Mucosa of gallbladder (tissue), 1 donor: ENCODE data around the gene ALDH16A1. TPM values are rescaled to one million over a fixed set of nuclear protein-coding genes. Genes with fewer than 3 reads are reported as not detected.
"Not testable (repeated sequence)": the region's sequence is repeated elsewhere in the genome, so short reads cannot be mapped to it uniquely, and the experiment has no call there.

Source experiments
- DNase-seq: peaks from one replicate; pipeline ENCODE4 v3.0.0-alpha.2; 2020; ENCODE audit warnings: low spot score
- total RNA-seq: library from RNA; stranded (reverse); gene quantifications from one replicate; pipeline ENCODE4 v1.2.1, GENCODE V29; 2021
- donor health status: DM: no; HTN: no; CAD: no.

The ALDH16A1 gene
- total RNA-seq, 1 donor from 2014 or later: 45.3 TPM

GRCh38 chr19:49463960-49464740, 11.1 kb downstream of the ALDH16A1 start:
- no peak for DNase-seq

GRCh38 chr19:49465371-49465770, 12.3 kb downstream of the ALDH16A1 start:
- no peak for DNase-seq

GRCh38 chr19:49468199-49468598, 15.2 kb downstream of the ALDH16A1 start:
- DNase-seq: no peak

- DNase-seq: peak; percentile 48
These were observed 15.9 kb downstream of the ALDH16A1 start for GRCh38 chr19:49468746-49469447.

- no peak for DNase-seq
These were observed 17.0 kb downstream of the ALDH16A1 start for GRCh38 chr19:49469828-49470614.

GRCh38 chr19:49470615-49470978, 17.6 kb downstream of the ALDH16A1 start:
- DNase-seq: no peak

- DNase-seq: no peak
These were observed 19.9 kb downstream of the ALDH16A1 start for GRCh38 chr19:49472936-49473335.

- DNase-seq: not testable (repeated sequence)
These were observed 20.5 kb downstream of the ALDH16A1 start for GRCh38 chr19:49473501-49473867.

- DNase-seq: peak; percentile 77
These were observed 21.0 kb downstream of the ALDH16A1 start, which contains the start of gene FLT3LG for GRCh38 chr19:49473868-49474541. Gene FLT3LG, plus strand, starts transcription at chr19:49474215. Its CDS starts 425 bp downstream, at chr19:49474640.

- DNase-seq: no peak
These were observed 21.5 kb downstream of the ALDH16A1 start for GRCh38 chr19:49474542-49474924.

- no peak for DNase-seq
These were observed 22.3 kb downstream of the ALDH16A1 start for GRCh38 chr19:49475191-49475917.

- no peak for DNase-seq
These were observed 23.2 kb downstream of the ALDH16A1 start for GRCh38 chr19:49475995-49476880.

GRCh38 chr19:49479975-49480628, 27.1 kb downstream of the ALDH16A1 start:
- DNase-seq: no peak

- DNase-seq: no peak
These were observed 28.1 kb downstream of the ALDH16A1 start for GRCh38 chr19:49481020-49481683.

GRCh38 chr19:49486232-49486631, 33.2 kb downstream of the ALDH16A1 start:
- DNase-seq: no peak

- no peak for DNase-seq
These were observed 33.8 kb downstream of the ALDH16A1 start for GRCh38 chr19:49486710-49487276.

GRCh38 chr19:49487277-49488045, 34.4 kb downstream of the ALDH16A1 start, which contains the start of gene RPL13A:
Gene RPL13A, plus strand, starts transcription at chr19:49487608. Its CDS starts 22 bp downstream, at chr19:49487630.
- peak; percentile 100 for DNase-seq
